ENCODE measurements around the gene METTL23. TPM values are rescaled to one million over a fixed set of nuclear protein-coding genes. Genes with fewer than 3 reads are reported as not detected.
"Not testable (repeated sequence)": the region's sequence is repeated elsewhere in the genome, so short reads cannot be mapped to it uniquely, and the experiment has no call there.

The METTL23 gene
- total RNA-seq, 1 donor from 2014 or later = 25.6 TPM

DNA sequence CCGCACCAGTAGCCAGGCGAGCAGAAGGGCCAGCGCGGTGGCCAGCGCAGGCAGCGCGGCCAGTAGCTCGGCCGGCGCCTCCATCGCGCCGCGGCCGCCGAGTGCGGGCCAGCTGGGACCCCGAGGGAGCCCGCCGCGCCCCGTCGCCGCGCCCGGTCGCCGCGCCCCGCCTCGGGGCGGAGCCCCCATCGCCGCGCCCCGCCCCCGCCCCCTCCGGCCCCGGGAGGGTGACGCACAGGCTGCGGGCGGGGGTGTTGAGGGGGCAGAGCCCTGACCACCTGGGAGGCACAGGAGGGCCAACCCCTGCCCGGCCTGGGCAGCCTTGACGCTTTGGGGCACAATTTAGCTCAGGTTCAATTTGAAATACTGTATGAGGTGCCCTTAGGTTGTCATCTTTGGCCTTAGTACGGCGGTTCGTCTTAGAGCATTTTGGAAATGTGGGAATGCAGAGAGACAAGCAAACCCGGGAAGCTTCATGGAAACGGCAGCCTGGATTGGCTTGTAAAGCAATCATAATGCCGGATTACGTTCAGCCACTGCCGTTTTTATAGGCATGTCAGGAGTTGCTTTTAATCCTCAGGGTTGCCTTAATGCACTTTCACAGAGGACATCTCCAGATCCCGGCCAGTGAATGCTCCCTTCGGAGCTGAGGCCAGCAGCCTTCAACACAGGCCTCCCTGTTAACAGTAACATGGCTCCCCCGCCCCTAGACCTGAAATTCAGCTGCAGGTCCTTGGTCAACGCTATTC is 15.6 kb upstream of the METTL23 start, which contains the start of gene MXRA7:
Gene MXRA7 (minus strand): TSS at position 103 of the 749 bp plus-strand sequence. CDS start 19 bp downstream, at position 84.
- DNase-seq (ENCODE audit: low spot score in 2 of 2, unreplicated experiment in 2 of 2) = peak in 1 of 2 experiments; percentile 65
- Mint-ChIP-seq H3K36me3 (peaks cover 16% of the 10 kb centered on the region), H3K9me3 (no peaks in the 10 kb centered on the region), H3K4me3 (peak within 1 kb of the TSS; percentile 76), H3K27me3 (ENCODE audit: low read depth) (no peaks in the 10 kb centered on the region), H3K4me1 (peaks cover 32% of the 10 kb centered on the region), H3K27ac (peak within 1 kb of the TSS; percentile 89)
- TF ChIP-seq, protein P1, sequence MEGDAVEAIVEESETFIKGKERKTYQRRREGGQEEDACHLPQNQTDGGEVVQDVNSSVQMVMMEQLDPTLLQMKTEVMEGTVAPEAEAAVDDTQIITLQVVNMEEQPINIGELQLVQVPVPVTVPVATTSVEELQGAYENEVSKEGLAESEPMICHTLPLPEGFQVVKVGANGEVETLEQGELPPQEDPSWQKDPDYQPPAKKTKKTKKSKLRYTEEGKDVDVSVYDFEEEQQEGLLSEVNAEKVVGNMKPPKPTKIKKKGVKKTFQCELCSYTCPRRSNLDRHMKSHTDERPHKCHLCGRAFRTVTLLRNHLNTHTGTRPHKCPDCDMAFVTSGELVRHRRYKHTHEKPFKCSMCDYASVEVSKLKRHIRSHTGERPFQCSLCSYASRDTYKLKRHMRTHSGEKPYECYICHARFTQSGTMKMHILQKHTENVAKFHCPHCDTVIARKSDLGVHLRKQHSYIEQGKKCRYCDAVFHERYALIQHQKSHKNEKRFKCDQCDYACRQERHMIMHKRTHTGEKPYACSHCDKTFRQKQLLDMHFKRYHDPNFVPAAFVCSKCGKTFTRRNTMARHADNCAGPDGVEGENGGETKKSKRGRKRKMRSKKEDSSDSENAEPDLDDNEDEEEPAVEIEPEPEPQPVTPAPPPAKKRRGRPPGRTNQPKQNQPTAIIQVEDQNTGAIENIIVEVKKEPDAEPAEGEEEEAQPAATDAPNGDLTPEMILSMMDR (IDR thresholded peaks at IDR 0.05; ENCODE audit: unreplicated experiment) = no peak

DNA sequence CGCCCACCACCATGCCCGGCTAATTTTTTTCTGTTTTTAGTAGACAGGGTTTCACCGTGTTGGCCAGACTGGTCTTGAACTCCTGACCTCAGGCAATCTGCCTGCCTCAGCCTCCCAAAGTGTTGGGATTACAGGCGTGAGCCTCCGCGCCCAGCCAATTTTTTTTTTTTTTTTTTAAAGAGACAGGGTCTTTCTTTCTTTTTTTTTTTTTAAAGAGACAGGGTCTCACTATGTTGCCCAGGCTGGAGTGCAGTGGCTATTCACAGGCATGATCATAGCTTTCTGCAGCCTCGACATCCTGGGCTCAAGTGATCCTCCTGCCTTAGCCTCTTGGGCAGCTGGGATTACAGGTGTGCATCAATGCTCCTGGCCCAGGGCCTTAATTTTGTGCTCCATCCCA is 14.3 kb upstream of the METTL23 start:
- Mint-ChIP-seq H3K36me3 (peaks cover 21% of the 10 kb centered on the region), H3K4me1 (peaks cover 32% of the 10 kb centered on the region)
- DNase-seq (ENCODE audit: low spot score in 2 of 2, unreplicated experiment in 2 of 2); H3K4me3 Mint-ChIP-seq; H3K27me3 Mint-ChIP-seq (ENCODE audit: low read depth); H3K27ac Mint-ChIP-seq; H3K9me3 Mint-ChIP-seq: not testable (repeated sequence)

DNA sequence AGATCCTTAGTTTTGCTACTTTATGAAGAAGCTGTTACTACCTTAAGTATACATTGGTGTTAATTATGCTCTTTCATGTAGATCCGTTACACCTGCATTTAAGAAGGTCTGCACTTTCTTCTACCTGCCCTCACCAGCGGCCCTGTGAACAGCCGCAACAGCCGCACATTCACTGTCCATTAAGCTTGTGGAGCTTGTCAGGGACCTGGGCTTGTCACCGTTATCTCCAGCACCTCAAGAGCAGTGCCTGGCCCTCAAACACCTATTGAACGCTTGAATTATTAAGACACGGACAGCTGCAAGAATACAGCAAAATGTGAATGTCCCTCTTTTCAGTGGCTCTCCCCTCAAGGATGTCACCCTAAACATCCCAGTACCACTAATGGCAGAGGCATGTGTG is 12.9 kb upstream of the METTL23 start:
- peaks cover 21% of the 10 kb centered on the region for H3K4me1 Mint-ChIP-seq
- no peak overlapping the region for H3K27ac Mint-ChIP-seq
- TF ChIP-seq, protein P1 (IDR thresholded peaks at IDR 0.05; ENCODE audit: unreplicated experiment) = no peak
- H3K4me3 Mint-ChIP-seq = no peak overlapping the region
- H3K36me3 Mint-ChIP-seq = peaks cover 28% of the 10 kb centered on the region
- no peak for DNase-seq (ENCODE audit: low spot score in 2 of 2, unreplicated experiment in 2 of 2)
- no peaks in the 10 kb centered on the region for H3K27me3 Mint-ChIP-seq (ENCODE audit: low read depth)
- H3K9me3 Mint-ChIP-seq = no peaks in the 10 kb centered on the region

GRCh38 chr17:76714336-76714735 is 12.3 kb upstream of the METTL23 start:
- Mint-ChIP-seq H3K4me1 (peaks cover 15% of the 10 kb centered on the region), H3K4me3 (no peak overlapping the region), H3K36me3 (peaks cover 31% of the 10 kb centered on the region), H3K27ac (no peak overlapping the region), H3K9me3 (no peaks in the 10 kb centered on the region), H3K27me3 (ENCODE audit: low read depth) (no peaks in the 10 kb centered on the region)
- TF ChIP-seq, protein P1 (IDR thresholded peaks at IDR 0.05; ENCODE audit: unreplicated experiment) = no peak
- no peak for DNase-seq (ENCODE audit: low spot score in 2 of 2, unreplicated experiment in 2 of 2)

- H3K4me3 Mint-ChIP-seq = no peak overlapping the region
- no peak overlapping the region for H3K27ac Mint-ChIP-seq
- TF ChIP-seq, protein P1 (IDR thresholded peaks at IDR 0.05; ENCODE audit: unreplicated experiment) = peak; percentile 88
- H3K27me3 Mint-ChIP-seq (ENCODE audit: low read depth) = no peaks in the 10 kb centered on the region
- peaks cover 9% of the 10 kb centered on the region for H3K4me1 Mint-ChIP-seq
- H3K9me3 Mint-ChIP-seq = no peaks in the 10 kb centered on the region
- DNase-seq (ENCODE audit: low spot score in 2 of 2, unreplicated experiment in 2 of 2) = peak; percentile 66 to 87
- H3K36me3 Mint-ChIP-seq = peaks cover 32% of the 10 kb centered on the region
Observed at GRCh38 chr17:76714822-76715495, 11.7 kb upstream of the METTL23 start.

- Mint-ChIP-seq H3K27me3 (ENCODE audit: low read depth) (no peaks in the 10 kb centered on the region), H3K4me3 (no peak overlapping the region), H3K27ac (no peak overlapping the region)
Observed at GRCh38 chr17:76715496-76715830, 11.2 kb upstream of the METTL23 start.

More at GRCh38 chr17:76715496-76715830, 11.2 kb upstream of the METTL23 start:
- no peak for DNase-seq (ENCODE audit: low spot score in 2 of 2, unreplicated experiment in 2 of 2)
- H3K9me3 Mint-ChIP-seq = no peaks in the 10 kb centered on the region
- peaks cover 7% of the 10 kb centered on the region for H3K4me1 Mint-ChIP-seq
- TF ChIP-seq, protein P1 (IDR thresholded peaks at IDR 0.05; ENCODE audit: unreplicated experiment) = no peak
- H3K36me3 Mint-ChIP-seq = peaks cover 35% of the 10 kb centered on the region
